HG03103 (cell line): ENCODE results near the gene HIVEP2.

Source experiments
- ATAC-seq: cut with Tn5 transposase; IDR thresholded peaks from one replicate; pipeline ENCODE4 v1.9.1; 2021; ENCODE audit warnings: low read depth; ENCODE audit not compliant: unreplicated experiment

Gene HIVEP2

GRCh38 chr6:142800240-142800639 lies 144.7 kb downstream of the HIVEP2 start:
- no peak for ATAC-seq

- ATAC-seq: no peak
These were observed 145.3 kb downstream of the HIVEP2 start for GRCh38 chr6:142799639-142800038.

GRCh38 chr6:142797159-142797558 lies 147.8 kb downstream of the HIVEP2 start:
- ATAC-seq: no peak

DNA sequence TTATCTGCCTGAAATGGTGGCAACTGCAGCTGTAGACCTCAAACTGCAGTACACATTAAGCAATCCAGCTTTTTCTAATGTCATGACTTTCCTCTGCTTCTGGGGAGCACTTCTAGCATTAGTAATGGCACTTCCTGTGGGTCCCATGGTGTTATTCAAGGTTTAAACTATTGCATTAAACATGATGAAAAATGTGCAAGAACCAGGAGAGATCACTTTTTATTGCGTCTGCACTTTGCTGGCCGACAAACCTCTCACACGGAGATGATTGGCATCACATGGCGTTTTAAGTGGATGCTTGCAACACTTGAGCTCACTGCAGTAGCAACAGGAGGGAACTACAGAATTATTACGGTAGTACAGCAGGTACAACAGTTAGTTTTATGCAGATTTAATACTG lies 148.4 kb downstream of the HIVEP2 start:
- ATAC-seq: no peak

DNA sequence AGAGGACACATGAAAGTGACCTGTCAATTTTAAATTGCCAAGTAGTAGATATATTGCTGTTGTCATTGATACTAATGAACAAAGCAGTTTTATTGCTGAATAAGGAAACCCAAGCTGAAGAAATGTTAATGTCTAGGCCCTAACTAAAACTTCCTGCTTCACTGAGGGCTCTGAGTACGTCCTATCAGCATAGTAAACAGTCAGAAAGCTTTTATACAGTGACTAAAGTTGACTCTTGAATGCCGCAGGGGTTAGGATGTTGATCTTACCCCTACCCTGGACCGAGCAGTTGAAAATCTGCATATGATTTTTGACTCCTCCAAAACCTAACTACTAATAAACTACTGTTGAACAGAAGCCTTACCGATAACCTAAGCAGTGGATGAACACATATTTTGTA lies 149.0 kb downstream of the HIVEP2 start:
- ATAC-seq: no peak

DNA sequence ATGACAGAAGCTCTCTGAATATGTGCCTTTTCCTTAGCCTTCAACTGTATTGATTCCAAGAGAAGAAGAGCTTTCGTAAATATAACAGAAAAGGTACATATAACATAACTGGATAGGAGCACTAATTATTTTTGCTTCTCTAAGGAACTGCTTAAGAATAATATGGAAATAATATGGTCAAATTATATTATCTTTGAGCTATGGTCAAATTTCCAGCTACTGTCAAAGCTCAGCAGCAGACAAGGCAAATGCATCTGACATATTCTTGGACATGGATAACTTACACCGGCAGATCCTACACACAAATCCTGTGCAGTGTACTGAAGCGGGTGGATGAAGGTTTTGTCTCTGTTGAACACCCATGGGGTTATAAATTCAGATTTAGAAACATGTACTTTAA lies 150.6 kb downstream of the HIVEP2 start:
- no peak for ATAC-seq

DNA sequence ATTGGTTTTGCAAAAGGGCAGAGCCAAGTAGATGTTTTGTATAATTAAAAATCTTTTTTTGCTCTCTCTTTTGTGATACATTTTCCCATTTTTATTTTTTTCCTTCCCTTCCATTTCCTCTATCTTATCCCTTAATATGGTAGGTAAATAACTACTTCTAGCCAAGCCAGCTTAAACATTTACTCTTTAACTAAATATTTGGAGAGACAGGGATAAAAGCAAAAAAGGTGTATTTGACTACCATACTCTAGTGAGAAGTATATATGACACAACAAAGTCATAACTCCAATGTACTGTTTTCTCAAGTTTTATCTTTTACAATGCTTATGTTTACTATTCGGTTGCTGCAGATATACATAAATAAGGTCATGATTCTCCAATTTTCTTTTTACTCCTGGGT lies 154.7 kb downstream of the HIVEP2 start:
- ATAC-seq: no peak

DNA sequence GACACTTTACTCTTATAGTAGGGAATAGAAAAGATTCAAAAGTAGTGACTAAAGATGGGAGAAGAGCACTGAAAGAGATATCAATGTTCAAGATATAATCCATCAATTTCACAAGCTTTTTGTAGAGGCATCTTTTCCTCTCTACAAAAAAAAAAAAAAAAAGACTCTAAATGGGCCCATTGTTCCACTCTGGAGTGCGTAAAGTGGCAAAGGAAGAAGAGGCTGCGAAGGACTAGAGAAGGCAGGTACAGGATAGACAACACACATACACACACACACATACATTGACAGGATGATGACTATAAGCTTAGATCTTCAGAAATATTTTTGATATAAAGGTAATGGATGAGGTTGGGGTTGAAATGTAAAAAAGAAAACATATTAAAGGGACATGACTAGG lies 157.6 kb downstream of the HIVEP2 start:
- no peak for ATAC-seq

DNA sequence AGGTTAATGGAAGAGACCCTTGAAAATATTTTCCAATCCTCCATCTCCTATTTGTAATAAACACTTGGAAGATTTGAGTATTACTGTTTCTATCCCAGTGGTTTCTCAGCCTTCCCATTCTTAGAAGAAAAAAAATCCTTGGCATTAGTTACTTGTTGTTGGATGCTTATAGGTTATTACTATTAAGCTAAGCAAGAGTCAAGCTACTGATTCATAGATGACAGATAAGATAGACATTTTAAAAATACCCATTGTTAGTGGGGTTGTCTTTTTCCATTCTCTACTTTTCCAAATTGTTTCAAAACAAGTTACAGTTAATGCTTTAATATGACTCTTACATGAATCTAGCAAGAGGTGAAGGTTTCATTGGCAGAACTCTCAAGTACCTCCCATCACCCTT lies 158.5 kb downstream of the HIVEP2 start:
- no peak for ATAC-seq

- ATAC-seq: peak; percentile 100
These were observed 160.6 kb downstream of the HIVEP2 start for GRCh38 chr6:142784344-142784743.

GRCh38 chr6:142783499-142783898 lies 161.5 kb downstream of the HIVEP2 start:
- no peak for ATAC-seq

DNA sequence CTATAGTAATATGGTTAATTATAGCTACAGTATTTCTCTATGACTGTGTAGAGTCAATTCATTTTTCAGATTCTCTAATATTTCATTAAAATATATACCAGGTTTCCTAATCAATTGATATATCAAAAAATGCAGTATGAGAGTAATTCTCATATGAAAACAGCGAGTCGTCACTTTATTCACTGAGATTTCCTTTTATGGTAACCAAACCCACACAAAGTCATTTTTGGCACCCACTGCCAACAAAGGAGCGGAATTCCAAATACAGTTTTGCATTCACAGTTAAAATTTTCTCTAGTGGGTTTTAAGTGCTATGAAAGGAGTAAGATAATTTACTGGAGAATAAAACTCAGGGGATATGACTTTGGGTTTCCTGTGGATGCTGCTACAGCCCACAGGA lies 163.8 kb downstream of the HIVEP2 start:
- no peak for ATAC-seq

DNA sequence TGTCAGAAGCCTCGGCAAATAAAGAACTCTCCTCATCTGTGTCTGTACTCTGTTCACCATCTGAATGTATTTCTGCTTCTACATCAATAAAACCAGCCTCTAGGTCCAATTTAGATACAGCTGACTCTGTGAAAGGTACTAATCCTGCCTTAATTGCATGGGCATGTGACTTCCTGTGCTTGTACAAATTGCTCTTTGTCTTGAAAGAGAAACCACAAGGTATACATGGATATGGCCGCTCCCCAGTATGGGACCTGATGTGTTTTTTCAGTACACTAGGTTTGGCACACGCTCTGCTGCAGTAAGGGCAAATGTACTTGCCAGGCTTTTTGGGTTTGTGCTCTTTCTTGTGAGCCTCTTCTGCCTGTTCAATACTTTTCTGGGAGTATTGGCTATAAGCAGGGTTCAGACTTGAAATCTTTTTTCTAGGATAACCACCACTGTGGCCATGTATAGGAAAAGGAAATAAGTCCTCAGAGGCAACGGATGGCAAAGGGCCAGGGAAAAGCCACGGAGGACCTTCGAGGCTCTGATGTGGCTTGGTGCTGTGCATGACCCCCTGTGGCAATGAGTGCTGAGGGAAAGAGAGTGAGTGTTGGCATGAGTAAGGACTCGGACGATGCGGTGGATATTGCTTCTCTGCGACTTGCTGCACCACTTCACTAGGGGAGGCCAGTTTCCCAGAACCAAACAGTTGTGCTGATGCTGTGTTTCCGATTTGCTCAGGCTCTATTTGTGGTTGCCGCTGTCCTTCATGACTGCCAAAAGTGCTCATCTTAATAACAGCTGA lies 170.9 kb downstream of the HIVEP2 start:
- no peak for ATAC-seq

GRCh38 chr6:142773324-142773723 lies 171.7 kb downstream of the HIVEP2 start:
- ATAC-seq: no peak

- no peak for ATAC-seq
These were observed 173.8 kb downstream of the HIVEP2 start for GRCh38 chr6:142771162-142771561.

GRCh38 chr6:142765306-142765705 lies 179.7 kb downstream of the HIVEP2 start:
- no peak for ATAC-seq

GRCh38 chr6:142764311-142764710 lies 180.7 kb downstream of the HIVEP2 start:
- no peak for ATAC-seq

DNA sequence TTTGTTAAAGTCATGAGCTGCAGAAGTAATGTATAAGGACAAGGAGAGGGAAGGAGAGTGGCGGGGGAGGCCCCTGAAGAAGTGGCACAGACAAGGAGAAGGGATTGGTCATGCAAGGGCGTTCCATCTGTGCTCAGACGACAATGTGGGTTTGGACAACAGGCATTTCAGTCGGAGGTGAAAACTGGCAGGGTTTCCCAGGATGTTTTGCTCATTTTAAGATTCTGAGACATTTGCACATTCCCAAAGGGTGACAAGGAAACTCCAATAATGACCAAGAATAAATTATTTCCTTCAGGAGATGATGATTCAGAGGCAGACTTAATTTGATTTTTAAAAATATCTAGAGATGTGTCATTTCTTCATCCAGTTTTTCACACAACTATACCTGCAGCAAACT lies 181.8 kb downstream of the HIVEP2 start:
- no peak for ATAC-seq

DNA sequence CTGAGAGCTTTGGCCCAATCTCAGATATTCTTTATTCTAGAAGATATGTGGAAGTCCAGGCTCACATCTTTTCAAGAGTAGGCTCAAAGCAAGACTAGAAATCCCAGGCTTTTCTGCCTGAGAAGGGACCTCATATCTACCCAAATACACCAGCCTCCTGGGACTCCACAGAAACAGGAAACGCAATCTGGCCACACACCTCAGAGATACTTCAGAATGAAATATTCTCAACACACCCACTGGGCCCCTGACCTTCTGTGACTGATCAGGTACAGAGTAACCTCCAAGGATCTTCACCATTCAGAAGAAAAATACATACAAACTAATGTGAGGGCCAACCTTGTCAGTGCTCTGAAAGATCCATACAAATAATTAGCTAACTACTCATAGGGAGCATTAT lies 183.2 kb downstream of the HIVEP2 start:
- peak; percentile 94 for ATAC-seq

DNA sequence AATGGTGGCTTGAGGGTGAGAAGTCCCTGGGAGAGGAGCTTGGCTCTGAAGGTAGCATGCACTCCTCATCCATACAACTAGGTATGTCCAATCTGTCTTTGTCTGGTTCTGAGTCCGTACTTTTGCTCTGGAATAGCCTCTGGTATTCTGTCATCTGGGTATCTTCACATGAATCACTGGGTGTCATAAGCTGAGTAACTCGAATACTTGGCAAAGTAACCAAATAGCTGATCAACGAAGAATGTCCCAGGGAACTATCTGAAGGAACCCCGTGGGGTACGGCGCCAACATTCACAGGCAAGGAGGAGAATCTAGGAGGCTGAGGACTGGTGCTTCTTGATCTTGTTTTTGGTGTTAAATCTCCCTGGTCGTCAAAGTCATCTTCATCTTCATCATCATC lies 184.8 kb downstream of the HIVEP2 start:
- ATAC-seq: no peak

GRCh38 chr6:142758629-142759025 lies 186.3 kb downstream of the HIVEP2 start:
- no peak for ATAC-seq

- no peak for ATAC-seq
These were observed 186.9 kb downstream of the HIVEP2 start for GRCh38 chr6:142757852-142758628.
